ENCODE results near the gene CTCFL. TPM values are rescaled to one million over a fixed set of nuclear protein-coding genes. Genes with fewer than 3 reads are reported as not detected.
A peak's percentile ranks its signal among the peaks of the same experiment; 100 is the strongest.

CTCFL gene
- total and polyA plus RNA-seq, 2 of the 13 experiments (the other 11 are each of a cell fraction or from before 2014, with no cell fraction given): 0.04 TPM; not detected in 1

- TF ChIP-seq ZNF687 (CRISPR knock-in tag; IDR thresholded peaks at IDR 0.05): 0 out of 2 replicates have a peak, but pooled peaks have one; percentile 27
- TF ChIP-seq BCL6 (CRISPR knock-in tag; IDR thresholded peaks at IDR 0.05): no peak
- TF ChIP-seq ZNF589 (CRISPR knock-in tag; conservative IDR thresholded peaks at IDR 0.05): no peak
- no peak for TF ChIP-seq BCL3 (CRISPR knock-in tag; IDR thresholded peaks at IDR 0.05)
- TF ChIP-seq ZFP91 (CRISPR knock-in tag; IDR thresholded peaks at IDR 0.05; ENCODE audit: borderline replicate concordance): no peak
- peak; percentile 51 for TF ChIP-seq GABPB1 (CRISPR knock-in tag; IDR thresholded peaks at IDR 0.05)
- TF ChIP-seq ZNF576 (CRISPR knock-in tag; IDR thresholded peaks at IDR 0.05): no peak
- no peak for TF ChIP-seq FOXA3 (CRISPR knock-in tag; IDR thresholded peaks at IDR 0.05)
- peak; percentile 30; the same call in 1 of the 2 replicates for TF ChIP-seq DR1 (CRISPR knock-in tag; IDR thresholded peaks at IDR 0.05)
- no peak for TF ChIP-seq ZHX1 (CRISPR knock-in tag; IDR thresholded peaks at IDR 0.05; ENCODE audit: low read depth)
- TF ChIP-seq IKZF1 (IDR thresholded peaks at IDR 0.05): no peak
- no peak for TF ChIP-seq ZNF580 (CRISPR knock-in tag; IDR thresholded peaks at IDR 0.05; ENCODE audit: borderline replicate concordance, low read depth)
- TF ChIP-seq FOXP4 (CRISPR knock-in tag; IDR thresholded peaks at IDR 0.05): no peak
- no peak for TF ChIP-seq TAF15 (IDR thresholded peaks at IDR 0.05; ENCODE audit: low read depth, low read length, poor library complexity, severe bottlenecking)
- no peak for TF ChIP-seq SPEN (CRISPR knock-in tag; IDR thresholded peaks at IDR 0.05; ENCODE audit: low read depth)
Observed at GRCh38 chr20:57473246-57474048, 51.5 kb downstream of the CTCFL start (continued).
